Measurements from ENCODE around the gene DPEP2NB.
"Not testable (repeated sequence)": the region's sequence is repeated elsewhere in the genome, so short reads cannot be mapped to it uniquely, and the experiment has no call there.

- TF ChIP-seq POLR2AphosphoS5 (IDR thresholded peaks at IDR 0.05; ENCODE audit: borderline replicate concordance, low read depth, low read length); EZH2 (IDR thresholded peaks at IDR 0.05); FOXP2 (optimal IDR thresholded peaks at IDR 0.05; ENCODE audit: control extremely low read depth, extremely low read length, insufficient read depth): not testable (repeated sequence)
Observed at GRCh38 chr16:67998779-67999688, 16.7 kb downstream of the DPEP2NB start, which contains the start of gene DPEP2.

Measured in SK-N-MC (cell line).